Stimulated activated CD4-positive, alpha-beta T cell treated with anti-CD3 and anti-CD28 coated beads, Interleukin-4, amount 100 ng/mL, for 48 hours (primary cell): ENCODE measurements around the gene DNAJC30.

Experiments used
- DNase-seq, 2 donors: peaks; one replicate each; pipeline ENCODE4 v3.0.0-alpha.2; 2020; ENCODE audit warnings: low read depth in 2 of 2

Gene DNAJC30

DNA sequence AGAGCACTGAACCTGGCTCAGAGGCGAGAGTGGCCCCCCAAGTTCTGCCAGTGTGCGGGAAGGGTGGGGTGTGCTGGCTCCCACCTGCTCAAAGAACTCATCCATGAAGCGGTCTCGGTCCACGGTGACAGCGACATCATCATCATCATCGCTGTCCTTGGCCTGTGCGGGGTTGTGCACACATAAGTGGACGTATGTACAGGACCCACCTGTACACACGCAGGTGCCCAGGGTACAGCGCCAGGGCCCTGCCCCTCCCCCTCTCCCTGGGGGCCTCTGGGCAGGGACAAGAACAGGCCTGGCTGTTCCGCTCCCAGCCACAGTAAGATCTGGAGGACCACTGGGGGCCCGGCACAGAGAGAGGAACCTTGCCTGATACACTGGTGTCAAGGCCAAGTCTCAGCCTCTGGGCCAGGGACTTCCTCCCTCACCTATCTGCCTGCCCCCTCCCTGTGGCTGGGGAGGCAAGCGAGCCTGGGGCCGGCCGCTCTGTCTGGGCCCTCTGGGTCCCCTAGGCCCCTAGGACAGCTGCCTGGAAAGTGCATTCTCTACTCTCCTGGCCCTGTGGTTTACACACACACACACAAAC lies 25.8 kb upstream of the DNAJC30 start:
- no peak for DNase-seq

DNA sequence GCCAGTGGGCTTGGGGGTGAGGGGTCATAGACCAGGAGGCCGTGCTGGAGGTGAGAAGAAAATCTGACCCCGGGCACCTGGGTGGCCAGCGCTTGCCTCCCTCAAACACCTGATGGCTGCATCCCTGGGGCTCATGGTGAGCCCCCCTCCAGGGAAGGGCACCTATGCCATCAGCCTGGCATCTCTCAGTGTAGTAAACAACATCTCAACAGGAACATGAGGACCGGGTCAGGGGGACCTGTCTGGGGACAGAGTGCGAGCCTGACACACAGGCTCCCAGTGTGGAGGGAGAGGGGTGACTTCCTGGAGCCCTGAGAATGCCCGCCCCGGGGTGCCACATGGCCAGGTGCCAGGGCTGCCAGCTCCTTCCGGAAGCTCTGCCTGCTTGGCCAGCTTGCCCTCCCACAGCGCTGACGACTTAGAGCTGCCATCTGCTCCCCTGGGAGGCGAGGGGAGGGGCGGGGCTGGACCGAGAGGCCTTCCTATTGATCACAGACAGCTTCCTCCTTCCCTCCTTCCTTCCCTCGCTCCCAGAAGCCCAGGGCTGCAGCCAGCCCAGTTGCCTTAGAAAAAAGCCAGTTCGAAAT lies 23.9 kb upstream of the DNAJC30 start:
- no peak for DNase-seq

DNA sequence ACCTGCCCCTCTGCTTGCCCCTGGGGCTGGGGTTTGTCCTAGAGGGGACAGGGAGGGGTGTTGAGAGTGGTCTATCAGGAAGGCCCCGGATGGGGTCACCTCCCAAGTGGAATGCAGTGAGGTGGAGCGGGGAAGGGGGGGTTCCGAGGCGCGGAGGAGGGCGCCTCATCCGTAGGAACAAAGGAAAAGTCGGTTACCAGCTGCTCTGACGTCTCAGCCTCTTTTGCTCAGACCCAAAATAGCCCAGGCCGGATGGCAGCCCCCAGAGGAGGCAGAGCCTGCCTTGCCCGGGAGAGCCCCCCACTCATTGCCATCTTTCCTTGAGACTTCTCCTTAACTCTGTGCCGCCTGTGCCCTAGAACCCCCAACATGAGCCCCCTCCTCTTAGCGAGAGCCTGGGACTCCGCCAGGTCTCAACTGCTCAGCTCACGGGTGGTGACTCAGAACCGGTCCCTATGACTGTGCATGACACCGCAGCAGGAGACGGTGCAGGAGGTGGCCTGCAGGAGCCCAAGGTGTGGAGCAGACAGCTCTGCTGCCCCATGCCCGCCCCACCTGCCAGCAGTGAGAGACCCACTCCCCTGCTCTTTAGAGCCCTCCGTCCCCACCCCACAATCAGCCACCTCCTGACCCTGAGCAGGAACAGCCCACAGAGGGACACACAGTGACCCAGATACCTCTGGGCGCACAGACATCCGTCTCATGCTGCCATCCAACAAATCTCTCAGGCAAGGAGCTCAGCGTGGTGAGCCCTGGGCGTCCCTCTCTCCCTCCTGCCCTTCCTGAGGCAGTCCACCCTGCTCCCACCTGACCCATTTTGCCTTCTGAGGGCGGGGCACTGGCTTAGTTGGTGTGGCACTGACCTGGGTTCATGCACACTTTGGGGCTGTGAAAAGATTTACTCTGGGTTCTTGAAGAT lies 23.1 kb upstream of the DNAJC30 start:
- DNase-seq, result peak; percentile 38 to 42

GRCh38 chr7:73705551-73705920 lies 22.3 kb upstream of the DNAJC30 start:
- DNase-seq, result no peak

GRCh38 chr7:73704640-73705550 lies 21.6 kb upstream of the DNAJC30 start:
- no peak for DNase-seq

DNA sequence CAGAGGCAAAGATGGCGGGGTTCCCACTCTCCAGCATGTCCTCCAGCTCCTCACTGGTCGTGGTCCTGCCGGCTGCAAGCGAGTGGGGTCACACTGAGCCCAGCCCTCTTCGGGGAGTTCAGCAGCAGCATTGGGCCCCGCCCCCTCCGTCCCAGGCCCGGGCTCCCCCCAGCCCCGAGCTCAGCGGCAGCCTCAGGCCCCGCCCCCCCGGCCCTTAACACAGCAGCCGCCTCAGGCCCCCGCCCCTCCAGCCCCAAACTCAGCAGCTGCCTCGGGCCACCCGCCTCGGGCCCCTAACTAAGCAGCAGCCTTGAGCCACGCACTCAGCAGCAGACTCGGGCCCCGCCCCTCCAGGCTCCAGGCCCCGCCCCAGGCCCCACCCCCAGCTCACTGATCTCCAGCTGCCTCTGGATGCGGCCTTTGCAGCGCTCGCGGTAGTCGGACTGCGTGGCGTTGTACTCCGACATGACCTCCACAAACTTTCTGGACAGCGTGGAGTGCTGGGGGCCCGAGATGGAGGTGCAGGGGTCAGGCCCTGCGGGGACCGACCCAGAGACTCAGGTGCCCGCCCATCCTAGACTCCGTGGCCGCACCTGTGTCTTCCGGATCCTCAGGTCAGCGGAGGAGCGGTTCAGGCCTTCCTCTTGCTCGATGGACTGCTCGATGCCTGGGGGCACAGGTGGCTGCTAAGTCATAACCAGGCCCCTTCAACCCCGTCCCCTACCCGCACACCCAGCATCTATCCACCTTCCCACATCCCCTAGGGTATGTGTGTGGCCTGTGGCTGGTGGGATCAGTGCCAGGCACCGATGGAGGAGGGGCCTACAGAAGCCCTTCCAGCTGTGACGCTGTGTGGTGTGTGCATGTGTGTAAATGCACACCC lies 20.7 kb upstream of the DNAJC30 start:
- DNase-seq, result peak in 1 of 2 donors; percentile 56

DNA sequence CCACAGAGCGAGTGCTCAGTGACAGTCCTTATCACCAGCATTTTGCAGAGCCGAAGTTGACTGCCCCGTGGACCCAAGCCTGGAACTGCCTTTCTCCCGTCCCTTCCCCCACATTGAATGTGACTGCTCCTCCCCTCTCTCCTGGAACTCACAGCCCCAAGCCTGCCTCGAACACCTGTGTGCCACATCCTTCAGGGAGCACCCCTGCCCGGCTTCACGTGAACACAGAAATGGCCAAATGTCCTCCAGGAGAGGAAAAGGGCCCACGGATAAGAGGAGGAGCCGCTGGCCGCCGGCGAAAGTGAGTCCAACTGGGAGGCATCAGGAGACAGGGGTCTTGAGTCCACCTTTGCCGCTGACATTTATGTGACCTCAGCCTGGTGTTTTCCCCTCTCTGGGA lies 20.0 kb upstream of the DNAJC30 start:
- no peak for DNase-seq

GRCh38 chr7:73702665-73703064 lies 19.4 kb upstream of the DNAJC30 start:
- no peak for DNase-seq

GRCh38 chr7:73702226-73702625 lies 19.0 kb upstream of the DNAJC30 start:
- no peak for DNase-seq

GRCh38 chr7:73701357-73701995 lies 18.2 kb upstream of the DNAJC30 start:
- DNase-seq, result no peak

DNA sequence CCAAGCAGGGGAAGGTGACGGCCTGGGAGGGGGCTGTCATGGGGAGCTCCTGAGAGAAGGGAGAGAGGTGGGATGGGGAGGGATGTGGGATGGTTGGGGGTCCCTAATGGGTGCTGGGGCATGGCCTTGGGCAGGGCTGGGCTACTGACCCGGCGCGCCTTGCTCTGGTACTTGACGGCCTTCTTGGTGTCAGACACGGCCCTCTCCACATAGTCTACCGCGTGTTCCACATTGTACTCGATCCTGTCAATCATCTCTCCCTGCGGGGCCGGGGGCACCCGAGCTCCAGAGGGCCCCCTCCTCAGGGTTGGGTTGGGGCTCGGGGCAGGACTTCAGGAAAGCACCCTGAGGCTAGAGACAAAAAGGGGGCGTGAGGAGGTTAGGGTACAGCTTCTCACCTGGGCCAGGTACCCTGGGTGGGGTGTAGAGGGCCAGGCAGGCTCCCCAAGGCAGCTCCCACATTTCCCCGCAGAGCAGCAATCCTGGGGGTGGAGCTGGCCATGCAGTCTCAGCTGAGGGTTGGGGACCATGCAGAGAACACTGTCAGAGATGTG lies 17.4 kb upstream of the DNAJC30 start:
- DNase-seq, result no peak

DNA sequence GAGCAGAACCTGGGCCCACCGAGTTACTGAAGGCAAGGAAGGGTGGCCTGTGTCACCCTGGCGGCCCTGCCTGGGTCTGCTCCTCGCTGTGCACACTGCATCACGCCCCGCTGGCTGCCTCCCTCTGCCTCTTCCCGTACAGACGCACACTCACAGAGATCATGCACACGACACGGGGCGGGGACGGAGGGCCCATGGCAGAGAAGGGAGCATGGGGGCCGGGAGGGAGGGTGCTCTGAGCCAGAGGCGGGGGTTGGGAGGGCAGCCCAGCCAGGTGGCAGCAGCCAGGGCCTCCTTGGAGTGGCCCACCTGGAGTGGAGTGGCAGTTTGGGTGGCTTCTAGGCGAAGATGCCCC lies 16.8 kb upstream of the DNAJC30 start:
- no peak for DNase-seq

DNA sequence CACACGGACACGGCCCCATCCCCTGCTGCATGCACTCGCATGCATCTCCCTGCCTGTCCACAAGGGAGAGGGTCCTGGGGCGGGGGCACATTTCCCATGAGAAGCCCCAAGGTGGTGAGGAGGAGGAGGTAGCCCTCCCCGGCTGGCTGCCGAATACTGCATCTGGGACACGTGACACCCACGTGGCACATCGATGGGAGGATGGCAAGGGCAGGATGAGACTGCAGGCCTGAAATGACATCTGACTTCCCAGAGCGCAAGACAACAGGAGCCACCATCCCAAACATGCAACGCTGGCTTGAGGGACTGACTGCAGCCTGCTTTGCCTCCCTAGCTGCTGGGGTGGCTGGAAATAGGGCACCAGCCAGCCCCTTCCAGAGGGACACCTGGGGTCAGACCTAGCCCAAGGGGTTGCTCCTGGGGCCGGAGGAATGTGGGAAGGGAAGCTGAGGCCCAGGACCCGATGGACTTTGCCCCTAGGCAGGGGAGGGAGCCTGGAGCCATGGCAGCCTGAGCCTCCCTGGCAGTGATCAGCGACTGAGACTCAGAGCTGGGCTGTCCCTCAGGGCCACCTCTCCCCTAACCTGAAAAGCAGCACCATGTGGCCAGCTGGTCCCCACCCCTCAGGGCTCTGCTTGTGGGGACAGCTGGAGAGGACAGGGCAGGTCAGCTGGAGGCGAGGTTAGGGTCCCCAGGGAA lies 16.3 kb upstream of the DNAJC30 start:
- DNase-seq, result no peak

DNA sequence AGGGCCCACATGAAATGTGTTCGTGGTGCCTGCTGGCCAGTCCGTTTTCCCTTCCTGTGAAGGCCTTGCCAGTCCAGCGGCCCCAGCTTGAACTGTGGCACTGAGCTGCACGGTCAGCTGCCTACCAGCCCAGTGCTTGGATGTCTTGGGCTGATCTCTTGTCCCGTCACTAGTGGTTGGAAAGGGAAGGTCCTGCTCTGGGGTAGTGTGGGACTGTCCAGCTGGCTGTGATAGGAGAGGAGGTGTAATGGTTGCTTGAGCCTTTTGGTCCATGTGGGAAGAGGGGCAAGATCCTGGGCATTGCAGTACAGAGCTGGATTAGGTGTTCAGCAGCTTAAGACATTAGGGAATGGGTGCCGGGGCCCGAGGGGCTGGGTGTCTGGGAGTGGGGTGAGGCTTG lies 15.2 kb upstream of the DNAJC30 start:
- no peak for DNase-seq

- no peak for DNase-seq
These were observed 13.1 kb upstream of the DNAJC30 start for GRCh38 chr7:73696372-73696771.

DNA sequence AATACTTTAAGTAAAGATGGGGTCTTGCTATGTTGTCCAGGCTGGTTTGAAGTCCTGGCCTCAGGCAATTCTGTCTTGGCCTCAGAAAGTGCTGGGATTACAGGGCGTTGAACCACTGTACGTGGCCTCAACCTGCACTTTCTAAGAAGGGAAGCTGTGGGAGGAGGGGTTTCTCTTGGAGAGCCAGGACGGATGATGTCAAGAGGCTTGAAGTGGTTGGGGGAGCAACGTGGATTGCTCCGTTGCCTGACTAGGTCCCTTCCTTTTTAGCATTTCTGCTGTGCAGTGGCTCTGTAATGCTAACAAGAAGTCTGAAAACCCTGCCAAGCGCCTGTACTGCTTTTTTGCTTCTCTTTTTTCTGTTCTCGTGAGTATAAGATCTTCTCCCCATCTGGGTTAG lies 7.4 kb upstream of the DNAJC30 start:
- DNase-seq, result no peak

DNA sequence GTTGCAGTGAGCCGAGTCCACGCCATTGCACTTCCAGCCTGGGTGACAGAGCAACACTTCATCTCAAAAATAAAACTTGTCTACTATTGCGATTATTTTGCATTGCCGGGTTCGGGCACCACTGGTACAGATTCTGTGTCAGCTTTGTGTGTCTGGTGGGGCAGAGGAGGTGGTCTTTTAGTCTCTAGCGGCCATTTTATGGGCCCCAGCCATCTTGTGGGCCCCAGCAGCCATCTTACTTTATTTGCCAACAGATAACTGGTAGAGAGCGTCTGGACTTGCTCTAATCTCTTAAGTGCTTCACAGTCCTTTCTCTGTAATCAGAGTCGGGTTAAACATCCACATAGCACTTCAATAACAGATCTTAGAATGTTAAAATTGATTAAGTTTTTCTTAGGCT lies 5.0 kb upstream of the DNAJC30 start:
- no peak for DNase-seq

- DNase-seq, result no peak
These were observed 2.1 kb upstream of the DNAJC30 start for GRCh38 chr7:73685311-73685710.

GRCh38 chr7:73683788-73684693 lies 788 bp upstream of the DNAJC30 start:
- DNase-seq, result no peak
